Measurements from ENCODE around the gene FBXO8. TPM values are rescaled to one million over a fixed set of nuclear protein-coding genes. Genes with fewer than 3 reads are reported as not detected.

The FBXO8 gene
- total RNA-seq, 3 donors from 2014 or later (not counting 1 experiment from before 2014, with no cell fraction given) = 12.3 to 15.2 (median 14.8) TPM

- DNase-seq (no peak), ATAC-seq (no peak)
- H3K4me3 Mint-ChIP-seq = no peak overlapping the region
- peaks cover 0 to 6% of the 10 kb centered on the region in 2 donors for H3K4me1 Mint-ChIP-seq
- H3K9me3 Mint-ChIP-seq = no peaks in the 10 kb centered on the region
- WGBS (ENCODE audit: insufficient coverage) = no CpG with 5 or more reads among the region's 1 CpG
- Histone ChIP-seq H3K27ac (ENCODE audit: low read length) (no peak overlapping the region), H3K27me3 (ENCODE audit: control insufficient read depth, insufficient read depth, low read length) (no peaks in the 10 kb centered on the region), H3K36me3 (ENCODE audit: control insufficient read depth, insufficient read depth, low read length) (peaks cover 9% of the 10 kb centered on the region), H3K4me3 (ENCODE audit: low read length) (no peak overlapping the region), H3K4me1 (ENCODE audit: control insufficient read depth, insufficient read depth, low read length) (no peaks in the 10 kb centered on the region), H3K9me3 (ENCODE audit: control insufficient read depth, insufficient read depth, low read length) (no peaks in the 10 kb centered on the region)
- no peak for TF ChIP-seq CTCF (IDR thresholded peaks at IDR 0.05)
- H3K27me3 Mint-ChIP-seq (ENCODE audit: low read depth in 2 of 2) = no peaks in the 10 kb centered on the region
- no peaks in the 10 kb centered on the region for H3K36me3 Mint-ChIP-seq
- intact Hi-C loops (cut with micrococcal nuclease) = no loop called here
- no peak overlapping the region for H3K27ac Mint-ChIP-seq
Observed at GRCh38 chr4:174244441-174244840, 39.0 kb downstream of the FBXO8 start.

DNA sequence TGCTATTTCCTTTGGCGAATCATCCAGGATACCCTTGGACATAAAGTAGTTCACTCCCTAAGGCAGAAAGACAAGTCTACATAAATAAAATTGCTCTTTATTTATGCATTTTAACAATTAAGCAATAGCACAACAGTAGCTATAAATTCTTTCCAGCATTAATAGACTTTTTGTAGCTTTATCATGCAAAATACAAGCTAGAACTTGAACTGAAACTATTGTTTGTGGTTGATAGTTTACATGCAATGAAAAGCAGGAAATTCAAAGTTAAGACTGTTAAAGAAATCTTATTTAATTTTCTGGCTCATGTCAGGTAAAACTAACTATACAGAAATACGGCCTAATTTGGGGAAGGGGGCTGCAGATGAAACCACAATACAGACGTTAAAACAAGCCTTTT is 42.3 kb downstream of the FBXO8 start:
- Mint-ChIP-seq H3K36me3 (peaks cover 6% of the 10 kb centered on the region), H3K4me3 (no peak overlapping the region), H3K27me3 (ENCODE audit: low read depth in 2 of 2) (no peaks in the 10 kb centered on the region), H3K27ac (no peak overlapping the region), H3K9me3 (no peaks in the 10 kb centered on the region), H3K4me1 (peaks cover 0 to under 1% of the 10 kb centered on the region in 2 donors)
- TF ChIP-seq CTCF (IDR thresholded peaks at IDR 0.05) = no peak
- H3K4me1 ChIP-seq (ENCODE audit: control insufficient read depth, insufficient read depth, low read length) = no peaks in the 10 kb centered on the region
- intact Hi-C loops (cut with micrococcal nuclease) = no loop called here
- peaks cover 23% of the 10 kb centered on the region for H3K36me3 ChIP-seq (ENCODE audit: control insufficient read depth, insufficient read depth, low read length)
- DNase-seq (no peak), ATAC-seq (no peak)
- 80% methylated on average over 3 of the region's 3 CpGs for WGBS (ENCODE audit: insufficient coverage)
- H3K27me3 ChIP-seq (ENCODE audit: control insufficient read depth, insufficient read depth, low read length) = no peaks in the 10 kb centered on the region
- H3K9me3 ChIP-seq (ENCODE audit: control insufficient read depth, insufficient read depth, low read length) = no peaks in the 10 kb centered on the region
- no peak overlapping the region for H3K4me3 ChIP-seq (ENCODE audit: low read length)
- no peak overlapping the region for H3K27ac ChIP-seq (ENCODE audit: low read length)

- H3K27ac Mint-ChIP-seq = no peak overlapping the region
- no peaks in the 10 kb centered on the region for H3K9me3 Mint-ChIP-seq
- Histone ChIP-seq H3K9me3 (ENCODE audit: control insufficient read depth, insufficient read depth, low read length) (no peaks in the 10 kb centered on the region), H3K27ac (ENCODE audit: low read length) (no peak overlapping the region), H3K4me1 (ENCODE audit: control insufficient read depth, insufficient read depth, low read length) (no peaks in the 10 kb centered on the region), H3K27me3 (ENCODE audit: control insufficient read depth, insufficient read depth, low read length) (no peaks in the 10 kb centered on the region), H3K36me3 (ENCODE audit: control insufficient read depth, insufficient read depth, low read length) (peaks cover 28% of the 10 kb centered on the region), H3K4me3 (ENCODE audit: low read length) (no peak overlapping the region)
- no peak for ATAC-seq
- TF ChIP-seq CTCF (IDR thresholded peaks at IDR 0.05) = no peak
- 100% methylated on average over 1 of the region's 3 CpGs for WGBS (ENCODE audit: insufficient coverage)
- intact Hi-C loops (cut with micrococcal nuclease) = no loop called here
- peaks cover 6% of the 10 kb centered on the region for H3K36me3 Mint-ChIP-seq
- no peak for DNase-seq
- no peaks in the 10 kb centered on the region for H3K4me1 Mint-ChIP-seq
- no peaks in the 10 kb centered on the region for H3K27me3 Mint-ChIP-seq (ENCODE audit: low read depth in 2 of 2)
- H3K4me3 Mint-ChIP-seq = no peak overlapping the region
Observed at GRCh38 chr4:174236359-174236758, 47.1 kb downstream of the FBXO8 start.

DNA sequence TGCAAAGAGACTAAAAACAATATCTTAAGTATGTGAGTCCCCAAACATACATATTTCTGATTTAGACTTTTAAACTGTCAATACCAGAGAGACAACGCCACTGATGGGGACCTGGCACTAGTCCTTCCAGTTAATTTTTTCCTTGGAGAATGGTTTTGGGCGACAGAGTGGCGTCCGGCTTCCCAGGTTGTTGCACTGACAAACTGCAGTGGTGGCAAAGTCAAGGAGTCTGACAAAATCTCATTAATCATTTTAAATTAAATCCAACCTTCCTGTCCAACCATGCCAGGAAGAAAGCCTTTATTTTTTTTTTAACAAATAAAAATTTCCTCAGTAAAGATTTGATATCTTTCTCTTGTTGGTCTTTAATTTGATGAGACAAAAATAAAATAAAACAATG is 52.8 kb downstream of the FBXO8 start:
- peaks cover 0 to under 1% of the 10 kb centered on the region in 2 donors for H3K27me3 Mint-ChIP-seq (ENCODE audit: low read depth in 2 of 2)
- Histone ChIP-seq H3K9me3 (ENCODE audit: control insufficient read depth, insufficient read depth, low read length) (no peaks in the 10 kb centered on the region), H3K4me1 (ENCODE audit: control insufficient read depth, insufficient read depth, low read length) (no peaks in the 10 kb centered on the region), H3K27me3 (ENCODE audit: control insufficient read depth, insufficient read depth, low read length) (no peaks in the 10 kb centered on the region), H3K27ac (ENCODE audit: low read length) (no peak overlapping the region), H3K4me3 (ENCODE audit: low read length) (no peak overlapping the region), H3K36me3 (ENCODE audit: control insufficient read depth, insufficient read depth, low read length) (peaks cover 2% of the 10 kb centered on the region)
- no peak overlapping the region for H3K4me3 Mint-ChIP-seq
- ATAC-seq (no peak), DNase-seq (no peak)
- no peaks in the 10 kb centered on the region for H3K4me1 Mint-ChIP-seq
- H3K36me3 Mint-ChIP-seq = no peaks in the 10 kb centered on the region
- TF ChIP-seq CTCF (IDR thresholded peaks at IDR 0.05) = no peak
- no peak overlapping the region for H3K27ac Mint-ChIP-seq
- no peaks in the 10 kb centered on the region for H3K9me3 Mint-ChIP-seq
- WGBS (ENCODE audit: insufficient coverage) = 97% methylated on average over 4 of the region's 4 CpGs
- intact Hi-C loops (cut with micrococcal nuclease) = no loop called here

Data from natural killer cell (primary cell).